GM12878 (cell line): ENCODE measurements around the gene CYSRT1. TPM values are rescaled to one million over a fixed set of nuclear protein-coding genes. Genes with fewer than 3 reads are reported as not detected.

Experiments
- ATF3 ChIP-seq: IDR thresholded peaks from 2 replicates; pipeline ENCODE4 v1.6.1; 2011; ENCODE audit warnings: low read depth, mild to moderate bottlenecking, low read length, moderate library complexity, borderline replicate concordance; ENCODE audit errors: extremely low read depth
- BACH1 ChIP-seq: fragments of 450-650 bp; IDR thresholded peaks from 2 replicates; pipeline ENCODE4 v1.6.1; 2017; ENCODE audit warnings: mild to moderate bottlenecking, borderline replicate concordance
- CEBPZ ChIP-seq: fragments of 150-350 bp; IDR thresholded peaks from 2 replicates; pipeline ENCODE4 v1.6.1; 2016; ENCODE audit warnings: low read depth, low read length
- CHD4 ChIP-seq: fragments of 200-600 bp; sonication (generic); IDR thresholded peaks from 2 replicates; pipeline ENCODE4 v1.6.1; 2016; ENCODE audit warnings: mild to moderate bottlenecking
- CUX1 ChIP-seq: IDR thresholded peaks from 2 replicates; pipeline ENCODE4 v1.6.1; 2012; ENCODE audit warnings: improper control_type of control experiment, low read depth, low read length; ENCODE audit not compliant: insufficient replicate concordance
- MAX ChIP-seq: IDR thresholded peaks from 2 replicates; pipeline ENCODE4 v1.6.1; 2012; ENCODE audit warnings: low read depth, low read length, improper control_type of control experiment
- NR2C1 ChIP-seq: fragments of 450-650 bp; IDR thresholded peaks from 2 replicates; pipeline ENCODE4 v1.6.1; 2017; ENCODE audit warnings: antibody characterized with exemption, mild to moderate bottlenecking, moderate library complexity
- NR2F1 ChIP-seq: fragments of 450-650 bp; conservative IDR thresholded peaks from 2 replicates; pipeline ENCODE4 v1.6.1; 2017; ENCODE audit warnings: mild to moderate bottlenecking
- RUNX3 ChIP-seq: IDR thresholded peaks from 2 replicates; pipeline ENCODE4 v1.6.1; 2012; ENCODE audit warnings: low read length, inconsistent platforms
- SMAD5 ChIP-seq: IDR thresholded peaks from 2 replicates; pipeline ENCODE4 v1.6.1; 2016; ENCODE audit warnings: antibody characterized with exemption, low read depth
- SRF ChIP-seq, 2 experiments: IDR thresholded peaks; 2 replicates each; pipeline ENCODE4 v1.6.1; 2011; ENCODE audit warnings: low read depth in 2 of 2, low read length in 2 of 2, mild to moderate bottlenecking in 1 of 2, moderate library complexity in 1 of 2
- STAT1 ChIP-seq: fragments of 450-650 bp; conservative IDR thresholded peaks from 2 replicates; pipeline ENCODE4 v1.6.1; 2014; ENCODE audit warnings: antibody characterized with exemption, mild to moderate bottlenecking
- polyA plus RNA-seq, 11 experiments: library from polyadenylated mRNA; depleted of rRNA in 4 of 11; unstranded in 6 of 11; stranded (reverse) in 5 of 11; fragments of >200 nt; fragmentation: Nextera tagmentation in 4 of 11; fragmentation: Illumina TruSeq in 1 of 11; extraction: Ambion mirVana in 4 of 11; extraction: Trizol in 1 of 11; gene quantifications; 1 replicate in 1 of 11; 2 replicates in 10 of 11; pipeline versions ENCODE4 v1.2.1 to v1.2.3, GENCODE V29; 2011 to 2016; ENCODE audit warnings: inconsistent platforms in 2 of 11, missing spikeins in 2 of 11, low read depth in 1 of 11
- total RNA-seq, 4 experiments: library from RNA; depleted of rRNA in 3 of 4; stranded (reverse); fragments of >200 nt in 3 of 4; fragmentation: Illumina TruSeq in 1 of 4; extraction: Trizol in 1 of 4; gene quantifications; 2 replicates each; pipeline versions ENCODE4 v1.2.1 to v1.2.3, GENCODE V29; 2013 to 2021
- TF ChIP-seq, protein P1 (sequence below): fragments of 450-650 bp; IDR thresholded peaks from 2 replicates; pipeline ENCODE4 v1.6.1; 2016; ENCODE audit warnings: mild to moderate bottlenecking

Gene CYSRT1
- total and polyA plus RNA-seq, 10 of the 15 experiments (the other 5 are each of a cell fraction or from before 2014, with no cell fraction given) = 0.24 to 3.6 (median 0.97) TPM; not detected in 1

DNA sequence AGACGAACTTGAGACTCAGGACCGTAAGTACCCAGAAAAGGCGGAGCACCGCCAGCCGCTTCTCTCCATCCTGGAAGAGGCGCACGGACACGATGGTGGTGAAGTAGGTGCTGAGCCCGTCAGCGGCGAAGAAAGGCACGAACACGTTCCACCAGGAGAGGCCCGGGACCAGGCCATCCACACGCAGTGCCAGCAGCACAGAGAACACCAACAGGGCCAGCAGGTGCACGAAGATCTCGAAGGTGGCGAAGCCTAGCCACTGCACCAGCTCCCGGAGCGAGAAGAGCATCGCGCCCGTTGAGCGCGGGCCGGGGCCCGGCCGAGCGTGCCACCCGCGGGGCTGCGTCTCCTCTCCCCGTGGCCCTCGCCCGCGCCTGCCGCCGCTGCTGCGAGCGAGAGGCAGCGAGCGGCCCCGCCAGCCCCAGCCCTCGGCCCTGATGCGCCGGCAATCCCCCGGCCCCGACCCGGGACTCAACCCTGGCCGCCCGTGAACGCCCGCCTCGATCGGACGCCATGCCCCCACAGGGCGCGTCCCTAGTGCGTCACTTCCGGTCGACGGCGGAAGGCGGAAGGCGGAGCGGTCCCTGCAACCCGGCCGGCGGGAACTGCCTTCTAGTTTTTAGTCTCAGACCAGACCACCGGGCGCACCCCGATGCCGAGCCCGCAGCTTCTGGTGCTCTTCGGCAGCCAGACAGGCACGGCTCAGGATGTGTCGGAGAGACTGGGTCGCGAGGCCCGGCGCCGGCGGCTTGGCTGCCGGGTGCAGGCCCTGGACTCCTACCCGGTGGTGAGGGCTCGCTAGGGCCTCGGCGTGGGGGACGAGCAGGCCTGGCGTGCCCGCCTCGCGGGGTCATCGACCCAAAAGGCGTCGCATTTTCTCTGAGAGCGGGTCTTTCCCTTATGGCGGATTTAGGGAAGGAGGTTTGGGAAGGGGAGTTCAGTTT lies 19.6 kb upstream of the CYSRT1 start, which contains the start of the genes NDOR1 and TMEM203 (continued):
- TF ChIP-seq, protein P1, sequence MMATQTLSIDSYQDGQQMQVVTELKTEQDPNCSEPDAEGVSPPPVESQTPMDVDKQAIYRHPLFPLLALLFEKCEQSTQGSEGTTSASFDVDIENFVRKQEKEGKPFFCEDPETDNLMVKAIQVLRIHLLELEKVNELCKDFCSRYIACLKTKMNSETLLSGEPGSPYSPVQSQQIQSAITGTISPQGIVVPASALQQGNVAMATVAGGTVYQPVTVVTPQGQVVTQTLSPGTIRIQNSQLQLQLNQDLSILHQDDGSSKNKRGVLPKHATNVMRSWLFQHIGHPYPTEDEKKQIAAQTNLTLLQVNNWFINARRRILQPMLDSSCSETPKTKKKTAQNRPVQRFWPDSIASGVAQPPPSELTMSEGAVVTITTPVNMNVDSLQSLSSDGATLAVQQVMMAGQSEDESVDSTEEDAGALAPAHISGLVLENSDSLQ = no peak
- peak; percentile 69; the same call in 1 of the 2 replicates for TF ChIP-seq MAX
- TF ChIP-seq CEBPZ = peak; percentile 39; the same call in 1 of the 2 replicates
- TF ChIP-seq CHD4 = no peak
- TF ChIP-seq NR2C1 = peak; percentile 58
- peak; percentile 79; the same call in 1 of the 2 replicates for TF ChIP-seq ATF3
- no peak for TF ChIP-seq CUX1
- TF ChIP-seq STAT1 = peak; percentile 35; the same call in 1 of the 2 replicates
- peak; percentile 44 for TF ChIP-seq RUNX3
- TF ChIP-seq SMAD5 = peak; percentile 47
- peak; percentile 79; the same call in 1 of the 2 replicates for TF ChIP-seq BACH1
- peak; percentile 74 for TF ChIP-seq NR2F1
- peak; percentile 57 to 93 for TF ChIP-seq SRF (IDR thresholded peaks at IDR 0.05; ENCODE audit: low read depth in 2 of 2, low read length in 2 of 2)
